Prostate gland (tissue), 2 donors: ENCODE results near the gene CORO2B. TPM values are rescaled to one million over a fixed set of nuclear protein-coding genes. Genes with fewer than 3 reads are reported as not detected.

Experiments used
- DNase-seq: peaks from one replicate; pipeline ENCODE4 v3.0.0-alpha.2; 2019; ENCODE audit warnings: low spot score
- H3K27ac ChIP-seq, 2 donors: fragments of 200-600 bp; sonication (generic); 2 replicates each; pipeline ENCODE4 v1.5.1; 2017 to 2019
- H3K27me3 ChIP-seq: fragments of 200-600 bp; sonication (generic); replicated peaks from 2 replicates; pipeline ENCODE4 v1.5.1; 2019; ENCODE audit not compliant: insufficient read depth
- H3K36me3 ChIP-seq, 2 donors: fragments of 200-600 bp; sonication (generic); 1 replicate in 1 of 2; 2 replicates in 1 of 2; pipeline versions ENCODE4 v1.5.1 to v1.8.1; 2017 to 2019
- H3K4me1 ChIP-seq: fragments of 200-600 bp; sonication (generic); replicated peaks from 2 replicates; pipeline ENCODE4 v1.5.1; 2019
- H3K4me3 ChIP-seq, 2 donors: fragments of 200-600 bp; sonication (generic); 2 replicates each; pipeline ENCODE4 v1.5.1; 2017 to 2019
- H3K9me3 ChIP-seq: fragments of 200-600 bp; sonication (generic); 2 replicates; pipeline ENCODE4 v1.5.1; 2017
- POLR2A ChIP-seq: fragments of 450-650 bp; IDR thresholded peaks from one replicate; pipeline ENCODE4 v1.6.1; 2016; ENCODE audit warnings: antibody characterized with exemption, mild to moderate bottlenecking
- POLR2AphosphoS5 ChIP-seq: sonication (generic); formaldehyde crosslinking; IDR thresholded peaks from one replicate; pipeline ENCODE4 v1.6.1; 2017; ENCODE audit warnings: antibody characterized with exemption
- WGBS: methylation state at CpG from one replicate; pipeline ENCODE4 v1.1.5; 2018; 5-methylcytosine and 5-hydroxymethylcytosine counted together
- intact Hi-C: fragments of 100-400 bp; cut with DNase I; formaldehyde crosslinking; loops from one replicate; pipeline ENCODE4 v1.14.2; 2022
- total RNA-seq, 2 donors: library from RNA; depleted of rRNA; stranded (reverse); fragments of >200 nt; gene quantifications; one replicate each; pipeline ENCODE4 v1.1.0, GENCODE V29; 2016
- TF ChIP-seq, protein P1 (sequence below), 4 experiments: fragments of 200-600 bp in 2 of 4; fragments of 450-650 bp in 2 of 4; sonication (generic) in 2 of 4; IDR thresholded peaks; 1 replicate in 3 of 4; 2 replicates in 1 of 4; pipeline ENCODE4 v1.5.1; 2016 to 2019; ENCODE audit warnings: antibody characterized with exemption in 4 of 4, mild to moderate bottlenecking in 2 of 4, moderate library complexity in 2 of 4

The CORO2B gene
- total RNA-seq, 2 donors from 2014 or later: 0.50 to 1.4 TPM

DNA sequence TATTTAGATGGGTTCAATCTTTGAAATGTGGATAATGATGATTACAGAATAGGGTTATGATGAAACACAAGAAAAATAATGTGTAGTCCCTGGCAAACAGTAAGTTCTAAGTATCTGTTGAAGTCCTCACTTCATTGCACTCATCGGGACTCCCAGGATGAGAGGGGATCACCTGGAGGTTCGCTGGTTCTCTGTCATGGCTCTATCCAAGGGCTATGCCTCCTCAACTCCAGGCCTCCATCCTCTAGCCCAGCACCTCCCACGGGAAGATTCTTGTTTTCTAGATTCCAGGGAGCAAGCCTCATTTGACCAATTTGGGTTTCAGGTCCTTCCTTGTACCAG, 196.4 kb downstream of the CORO2B start:
- H3K9me3 ChIP-seq: no peaks in the 10 kb centered on the region
- no peak for DNase-seq
- peaks cover 1 to 2% of the 10 kb centered on the region in 2 donors for H3K36me3 ChIP-seq
- WGBS: 88% methylated on average over 3 of the region's 3 CpGs
- intact Hi-C loops: no loop called here
- H3K4me3 ChIP-seq: no peak overlapping the region
- TF ChIP-seq, protein P1, sequence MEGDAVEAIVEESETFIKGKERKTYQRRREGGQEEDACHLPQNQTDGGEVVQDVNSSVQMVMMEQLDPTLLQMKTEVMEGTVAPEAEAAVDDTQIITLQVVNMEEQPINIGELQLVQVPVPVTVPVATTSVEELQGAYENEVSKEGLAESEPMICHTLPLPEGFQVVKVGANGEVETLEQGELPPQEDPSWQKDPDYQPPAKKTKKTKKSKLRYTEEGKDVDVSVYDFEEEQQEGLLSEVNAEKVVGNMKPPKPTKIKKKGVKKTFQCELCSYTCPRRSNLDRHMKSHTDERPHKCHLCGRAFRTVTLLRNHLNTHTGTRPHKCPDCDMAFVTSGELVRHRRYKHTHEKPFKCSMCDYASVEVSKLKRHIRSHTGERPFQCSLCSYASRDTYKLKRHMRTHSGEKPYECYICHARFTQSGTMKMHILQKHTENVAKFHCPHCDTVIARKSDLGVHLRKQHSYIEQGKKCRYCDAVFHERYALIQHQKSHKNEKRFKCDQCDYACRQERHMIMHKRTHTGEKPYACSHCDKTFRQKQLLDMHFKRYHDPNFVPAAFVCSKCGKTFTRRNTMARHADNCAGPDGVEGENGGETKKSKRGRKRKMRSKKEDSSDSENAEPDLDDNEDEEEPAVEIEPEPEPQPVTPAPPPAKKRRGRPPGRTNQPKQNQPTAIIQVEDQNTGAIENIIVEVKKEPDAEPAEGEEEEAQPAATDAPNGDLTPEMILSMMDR (IDR thresholded peaks at IDR 0.05): no peak
- TF ChIP-seq POLR2AphosphoS5: no peak
- no peak for TF ChIP-seq POLR2A
- H3K4me1 ChIP-seq: no peaks in the 10 kb centered on the region
- no peak overlapping the region for H3K27ac ChIP-seq
- H3K27me3 ChIP-seq: no peaks in the 10 kb centered on the region

DNA sequence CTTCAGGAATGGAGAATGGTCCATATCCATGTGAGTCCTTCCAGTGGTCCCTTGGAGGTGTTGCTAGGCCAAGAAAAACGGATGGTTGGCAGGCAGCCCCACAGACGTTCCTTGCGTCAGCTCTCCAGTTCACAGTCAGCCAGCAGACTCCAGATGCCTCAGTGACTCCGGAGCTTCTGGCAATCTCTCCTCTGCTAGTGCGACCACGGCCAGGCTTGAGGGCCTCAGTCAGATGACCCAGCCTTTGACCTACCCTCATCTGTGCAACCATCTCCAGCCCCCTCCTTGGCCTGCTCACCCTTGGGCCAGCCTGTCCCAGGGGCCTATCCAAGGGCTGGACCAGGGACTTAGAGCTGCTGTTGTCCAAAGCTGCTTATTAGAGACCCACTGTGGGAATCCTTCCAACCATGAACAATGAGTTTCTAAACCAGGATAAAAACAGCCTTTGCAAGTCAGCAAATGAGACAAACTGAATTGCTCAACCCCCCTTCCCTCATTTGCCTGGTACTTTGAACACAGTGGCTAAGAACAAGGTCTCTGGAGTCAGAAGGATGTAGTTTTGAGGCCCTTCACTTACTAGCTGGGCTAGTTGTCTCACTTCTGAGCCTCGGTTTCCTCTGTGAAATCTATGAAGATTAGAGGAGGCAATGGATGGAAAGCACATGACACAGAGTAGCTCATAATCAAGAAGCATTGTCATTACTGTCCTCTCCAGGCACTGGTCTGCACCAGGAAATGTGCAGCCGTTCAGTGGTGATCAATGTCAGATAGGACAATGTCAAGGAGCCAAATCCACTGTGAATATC, 197.1 kb downstream of the CORO2B start:
- no peak for DNase-seq
- intact Hi-C loops: no loop called here

DNA sequence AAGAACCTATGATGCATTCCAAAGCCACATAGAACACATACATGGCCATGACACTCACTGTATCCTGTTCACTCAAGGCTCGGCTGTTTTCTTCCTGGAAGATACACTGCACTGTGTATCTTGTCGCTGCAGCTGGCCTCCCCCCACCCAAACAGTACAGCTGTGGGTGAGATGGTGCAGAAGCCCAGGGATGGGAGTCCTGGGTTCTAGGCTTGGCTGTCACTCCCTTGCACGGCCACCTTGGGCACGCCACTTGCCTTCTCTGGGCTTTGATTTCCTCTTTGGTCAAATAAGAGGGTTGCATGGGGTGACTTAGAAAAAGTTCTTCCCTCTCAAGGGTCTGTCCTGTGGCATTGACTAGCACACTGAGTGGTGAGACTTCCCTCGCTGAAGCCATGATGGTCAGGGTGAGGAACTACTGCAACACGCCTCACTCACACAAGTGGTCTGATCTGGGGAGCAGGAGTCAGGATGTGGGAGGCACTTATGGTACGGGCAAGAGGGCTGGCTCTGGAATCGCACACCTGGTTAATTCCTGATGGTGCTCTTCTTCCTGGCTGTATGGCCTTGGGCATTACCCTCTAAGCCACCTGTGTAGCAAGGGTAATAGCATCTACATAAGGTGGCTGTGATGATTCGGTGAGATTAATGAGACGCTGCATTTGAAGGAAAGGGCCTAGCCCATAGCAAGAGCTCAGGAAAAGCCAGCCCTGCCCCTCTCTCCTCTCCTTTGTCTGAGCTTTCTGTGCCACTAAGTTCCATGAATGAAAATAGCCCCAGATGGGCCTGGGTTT, 197.9 kb downstream of the CORO2B start:
- Histone ChIP-seq H3K9me3 (no peaks in the 10 kb centered on the region), H3K27me3 (no peaks in the 10 kb centered on the region), H3K4me1 (no peaks in the 10 kb centered on the region), H3K36me3 (peaks cover 3 to 5% of the 10 kb centered on the region in 2 donors), H3K27ac (no peak overlapping the region), H3K4me3 (no peak overlapping the region)
- DNase-seq: no peak
- WGBS: 94% methylated on average over 10 of the region's 10 CpGs
- intact Hi-C loops: no loop called here
- TF ChIP-seq POLR2A (no peak), POLR2AphosphoS5 (no peak)
- TF ChIP-seq, protein P1 (IDR thresholded peaks at IDR 0.05): no peak

More for the DNA sequence above, 197.1 kb downstream of the CORO2B start:
- TF ChIP-seq POLR2A (no peak), POLR2AphosphoS5 (no peak)
- TF ChIP-seq, protein P1 (IDR thresholded peaks at IDR 0.05): no peak
- Histone ChIP-seq H3K27me3 (no peaks in the 10 kb centered on the region), H3K9me3 (no peaks in the 10 kb centered on the region), H3K4me3 (no peak overlapping the region), H3K36me3 (peaks cover 3 to 5% of the 10 kb centered on the region in 2 donors), H3K27ac (no peak overlapping the region), H3K4me1 (no peaks in the 10 kb centered on the region)
- WGBS: 63% methylated on average over 8 of the region's 8 CpGs

Other genes starting within 250 kb of the CORO2B start
- 10 to 100 TPM in 1 of 2 donors, 1 to 10 TPM in 1; 2.0 to 11.0 TPM for gene ITGA11, start 146.8 kb upstream of the CORO2B start, total RNA-seq
- gene ANP32A, start 241.9 kb downstream of the CORO2B start, total RNA-seq: 10 to 100 TPM; 52.6 to 70.8 TPM